ENCODE results near the gene RGS4. TPM values are rescaled to one million over a fixed set of nuclear protein-coding genes. Genes with fewer than 3 reads are reported as not detected.

Gene RGS4
- total RNA-seq: 10 to 100 TPM in 1 of 4 donors, 1 to 10 TPM in 1, under 1 TPM in 1, not detected in 1; 0.26 to 37.7 (median 1.3) TPM

DNA sequence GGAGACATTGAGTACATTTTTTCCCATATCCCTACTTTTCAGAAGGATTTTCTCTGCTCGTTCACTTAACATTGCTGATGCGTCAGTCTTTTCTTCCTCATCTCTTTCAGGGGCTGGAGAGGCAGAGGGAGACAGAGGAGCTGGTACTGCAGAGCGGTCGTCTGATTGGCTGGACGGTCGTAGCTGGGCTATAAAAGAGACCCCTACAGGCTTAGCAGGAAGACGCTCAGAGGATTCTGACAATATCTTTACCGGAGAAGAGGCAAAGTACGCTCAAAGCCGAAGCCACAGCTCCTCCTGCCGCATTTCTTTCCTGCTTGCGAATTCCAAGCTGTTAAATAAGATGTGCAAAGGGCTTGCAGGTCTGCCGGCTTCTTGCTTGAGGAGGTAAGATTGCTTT, at the start of gene RGS4:
Gene RGS4, plus strand, starts transcription at position 220 of the 400 bp plus-strand sequence. Its CDS starts 124 bp downstream, at position 344.
- Histone ChIP-seq H3K36me3 (no peaks in the 10 kb centered on the region), H3K9me3 (no peaks in the 10 kb centered on the region), H3K27me3 (no peaks in the 10 kb centered on the region), H3K4me3 (peak within 1 kb of the TSS; percentile 16 to 19), H3K27ac (peak within 1 kb of the TSS in 1 of 2 donors; percentile 54), H3K4me1 (no peaks in the 10 kb centered on the region)
- peak; percentile 49 to 68 for DNase-seq
- intact Hi-C loops (cut with DNase I; ENCODE audit: low total_unique reads): no loop called here
- peak in 1 of 2 donors; percentile 40 for TF ChIP-seq POLR2A (IDR thresholded peaks at IDR 0.05)
- TF ChIP-seq, protein P1, sequence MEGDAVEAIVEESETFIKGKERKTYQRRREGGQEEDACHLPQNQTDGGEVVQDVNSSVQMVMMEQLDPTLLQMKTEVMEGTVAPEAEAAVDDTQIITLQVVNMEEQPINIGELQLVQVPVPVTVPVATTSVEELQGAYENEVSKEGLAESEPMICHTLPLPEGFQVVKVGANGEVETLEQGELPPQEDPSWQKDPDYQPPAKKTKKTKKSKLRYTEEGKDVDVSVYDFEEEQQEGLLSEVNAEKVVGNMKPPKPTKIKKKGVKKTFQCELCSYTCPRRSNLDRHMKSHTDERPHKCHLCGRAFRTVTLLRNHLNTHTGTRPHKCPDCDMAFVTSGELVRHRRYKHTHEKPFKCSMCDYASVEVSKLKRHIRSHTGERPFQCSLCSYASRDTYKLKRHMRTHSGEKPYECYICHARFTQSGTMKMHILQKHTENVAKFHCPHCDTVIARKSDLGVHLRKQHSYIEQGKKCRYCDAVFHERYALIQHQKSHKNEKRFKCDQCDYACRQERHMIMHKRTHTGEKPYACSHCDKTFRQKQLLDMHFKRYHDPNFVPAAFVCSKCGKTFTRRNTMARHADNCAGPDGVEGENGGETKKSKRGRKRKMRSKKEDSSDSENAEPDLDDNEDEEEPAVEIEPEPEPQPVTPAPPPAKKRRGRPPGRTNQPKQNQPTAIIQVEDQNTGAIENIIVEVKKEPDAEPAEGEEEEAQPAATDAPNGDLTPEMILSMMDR (IDR thresholded peaks at IDR 0.05): peak; percentile 18 to 25 (median 22)

DNA sequence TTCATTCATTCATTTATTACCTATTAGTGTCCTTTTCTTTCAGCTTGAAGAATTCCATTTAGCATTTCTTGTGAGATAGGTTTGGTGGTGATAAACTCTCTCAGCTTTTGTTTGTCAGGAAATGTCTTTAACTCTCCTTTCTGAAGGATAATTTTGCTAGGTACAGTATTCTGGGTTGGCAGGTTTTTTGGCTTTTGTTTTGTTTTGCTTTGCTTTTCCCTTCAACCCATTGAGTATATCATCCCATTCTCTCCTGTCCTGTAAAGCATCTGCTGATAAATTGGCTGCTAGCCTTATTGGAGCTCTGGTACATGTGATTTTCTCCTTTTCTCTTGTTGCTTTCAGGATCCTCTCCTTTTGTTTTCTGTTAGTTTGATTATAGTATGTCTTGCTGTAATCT, 47.0 kb upstream of the RGS4 start:
- no peak overlapping the region for H3K27ac ChIP-seq
- H3K4me3 ChIP-seq: no peak overlapping the region
- intact Hi-C loops (cut with DNase I; ENCODE audit: low total_unique reads): no loop called here
- H3K9me3 ChIP-seq: peaks cover 0 to 4% of the 10 kb centered on the region in 2 donors
- TF ChIP-seq POLR2A (IDR thresholded peaks at IDR 0.05): no peak
- TF ChIP-seq, protein P1 (IDR thresholded peaks at IDR 0.05): no peak
- H3K36me3 ChIP-seq: no peaks in the 10 kb centered on the region
- DNase-seq: no peak
- no peaks in the 10 kb centered on the region for H3K4me1 ChIP-seq
- H3K27me3 ChIP-seq: no peaks in the 10 kb centered on the region

DNA sequence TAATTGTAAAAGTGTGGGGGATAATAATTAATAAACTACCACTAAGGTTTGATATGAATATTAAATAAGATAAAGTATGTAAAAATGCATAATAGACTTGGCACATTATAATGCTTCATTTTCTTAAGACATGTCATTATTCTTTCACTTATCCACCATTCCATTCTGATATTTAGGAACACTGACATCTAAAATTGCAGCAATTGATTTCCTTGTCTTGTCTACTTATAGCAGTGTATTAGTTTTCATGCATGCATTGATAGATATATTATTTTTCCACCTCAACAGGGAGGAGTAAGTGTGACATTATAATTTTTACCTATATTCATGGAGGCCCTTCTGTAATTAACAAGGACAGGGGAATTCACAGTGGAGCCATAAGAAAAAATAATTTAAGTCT, 41.6 kb upstream of the RGS4 start:
- Histone ChIP-seq H3K4me1 (no peaks in the 10 kb centered on the region), H3K4me3 (no peak overlapping the region), H3K9me3 (peaks cover 0 to 4% of the 10 kb centered on the region in 2 donors), H3K27me3 (no peaks in the 10 kb centered on the region), H3K36me3 (no peaks in the 10 kb centered on the region), H3K27ac (no peak overlapping the region)
- intact Hi-C loops (cut with DNase I; ENCODE audit: low total_unique reads): no loop called here
- no peak for DNase-seq
- TF ChIP-seq, protein P1 (IDR thresholded peaks at IDR 0.05): no peak
- TF ChIP-seq POLR2A (IDR thresholded peaks at IDR 0.05): no peak

DNA sequence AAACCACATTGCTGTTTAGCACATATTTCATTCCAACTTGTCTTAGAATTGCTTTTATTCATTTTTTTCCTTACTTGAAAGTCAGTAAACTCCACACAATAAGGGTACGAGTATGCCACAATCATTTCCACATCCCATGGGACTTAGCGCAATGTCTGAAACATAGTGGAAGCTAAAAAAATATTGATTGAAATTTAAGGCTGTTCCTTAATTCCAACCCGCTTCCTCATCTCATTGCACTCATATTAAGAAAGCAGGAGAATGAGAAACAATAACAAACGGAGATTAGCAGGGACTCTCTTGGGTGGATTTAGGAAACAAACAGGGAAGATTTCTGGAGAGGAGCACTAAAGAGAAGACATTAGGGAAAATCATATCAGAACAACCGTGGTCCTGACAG, 39.3 kb upstream of the RGS4 start:
- no peaks in the 10 kb centered on the region for H3K36me3 ChIP-seq
- no peaks in the 10 kb centered on the region for H3K27me3 ChIP-seq
- no peak for TF ChIP-seq POLR2A (IDR thresholded peaks at IDR 0.05)
- TF ChIP-seq, protein P1 (IDR thresholded peaks at IDR 0.05): no peak
- DNase-seq: no peak
- no peak overlapping the region for H3K27ac ChIP-seq
- H3K9me3 ChIP-seq: no peaks in the 10 kb centered on the region
- H3K4me1 ChIP-seq: no peaks in the 10 kb centered on the region
- H3K4me3 ChIP-seq: no peak overlapping the region
- intact Hi-C loops (cut with DNase I; ENCODE audit: low total_unique reads): no loop called here

DNA sequence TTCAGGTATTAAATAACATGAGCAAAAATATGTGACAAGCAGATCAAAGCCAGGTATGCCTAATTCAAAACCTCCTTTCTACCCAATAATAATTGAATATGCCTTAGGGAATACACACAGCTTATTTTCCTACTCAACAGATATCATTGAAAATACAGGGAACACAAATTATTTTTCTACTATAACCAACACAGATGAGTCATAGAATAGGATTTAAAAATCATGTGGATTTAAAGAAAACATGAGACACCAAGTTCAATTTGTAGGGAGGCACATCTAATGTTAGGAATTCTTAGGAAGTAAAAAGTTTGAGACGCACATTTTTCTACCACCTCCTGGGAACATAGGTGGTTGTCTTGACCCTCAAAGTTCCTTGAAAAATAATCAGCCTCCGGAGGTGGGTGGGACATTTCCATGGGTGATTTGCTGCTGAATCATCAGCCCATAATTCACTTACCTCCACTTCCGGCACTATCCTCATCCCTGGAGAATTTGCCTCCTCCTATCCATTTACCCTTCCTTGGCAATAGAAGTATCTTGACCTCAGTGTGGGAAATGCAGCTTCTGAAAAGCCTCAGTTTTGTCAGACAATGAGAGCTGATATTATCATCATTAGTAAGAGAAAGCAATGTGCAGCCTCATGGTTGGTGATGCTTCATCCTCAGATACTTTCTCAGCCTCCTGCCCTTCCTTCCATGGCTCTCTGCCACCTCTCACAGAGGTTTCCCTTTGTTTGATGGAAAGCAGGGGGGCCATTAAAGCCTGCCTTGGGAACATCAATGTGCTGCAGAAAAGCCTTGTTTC, 33.5 kb upstream of the RGS4 start:
- H3K4me3 ChIP-seq: no peak overlapping the region
- H3K36me3 ChIP-seq: no peaks in the 10 kb centered on the region
- TF ChIP-seq, protein P1 (IDR thresholded peaks at IDR 0.05): no peak
- TF ChIP-seq POLR2A (IDR thresholded peaks at IDR 0.05): no peak
- intact Hi-C loops (cut with DNase I; ENCODE audit: low total_unique reads): no loop called here
- no peak overlapping the region for H3K27ac ChIP-seq
- no peaks in the 10 kb centered on the region for H3K27me3 ChIP-seq
- H3K4me1 ChIP-seq: no peaks in the 10 kb centered on the region
- no peak for DNase-seq
- H3K9me3 ChIP-seq: no peaks in the 10 kb centered on the region
